ENCODE results near the gene SCUBE1. TPM values are rescaled to one million over a fixed set of nuclear protein-coding genes. Genes with fewer than 3 reads are reported as not detected.

The SCUBE1 gene
- total and polyA plus RNA-seq, 2 experiments from 2014 or later: not detected

DNA sequence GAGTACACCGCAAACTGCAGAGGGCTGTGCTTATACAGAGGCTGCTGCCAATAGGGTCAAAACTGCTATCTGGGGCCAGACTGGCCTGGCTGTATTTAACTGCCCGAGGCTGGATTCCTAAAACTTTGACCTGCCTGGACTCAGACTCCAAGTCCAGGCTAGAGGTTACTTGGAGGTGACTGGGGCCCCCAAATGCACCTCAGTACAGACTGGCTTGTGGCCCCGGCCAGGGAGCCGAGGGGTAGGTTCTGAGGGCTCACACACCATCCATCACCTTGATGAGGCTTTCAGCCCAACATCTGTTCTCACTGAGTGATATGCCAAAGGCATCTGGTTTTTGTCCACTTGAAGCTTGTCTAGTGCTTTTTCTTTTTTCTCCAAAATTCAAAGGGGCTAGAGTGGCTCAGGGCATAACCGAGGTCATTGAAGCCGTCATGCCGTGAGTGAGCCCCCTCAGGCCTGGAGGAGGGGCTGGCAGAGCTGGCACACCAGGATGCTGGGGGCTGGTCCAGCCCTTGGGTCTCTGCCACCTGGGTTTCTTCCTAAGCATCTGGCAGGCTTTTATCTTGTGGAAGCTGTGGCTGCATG, 103.9 kb downstream of the SCUBE1 start:
- H3F3A ChIP-seq (ENCODE audit: insufficient read depth): no peaks in the 10 kb centered on the region
- no peak overlapping the region for H3K4me2 ChIP-seq (ENCODE audit: unreplicated experiment)
- in situ Hi-C loops (cut with MboI): no loop called here
- no peaks in the 10 kb centered on the region for H4K20me1 ChIP-seq (ENCODE audit: insufficient read depth)
- H3K9me2 ChIP-seq (ENCODE audit: insufficient read depth): no peaks in the 10 kb centered on the region
- H3K4me1 ChIP-seq (ENCODE audit: insufficient read depth): no peaks in the 10 kb centered on the region
- H3K79me2 ChIP-seq (ENCODE audit: insufficient read depth): no peaks in the 10 kb centered on the region
- H3K9ac ChIP-seq: no peak overlapping the region
- 5 to 6% methylated on average over 7 of the region's 7 CpGs for WGBS, 2 experiments (ENCODE audit: low coverage in 1 of 2, low lambda C conversion rate in 2 of 2, missing lambda C conversion rate in 2 of 2)
- no peak for TF ChIP-seq EZH2phosphoT487 (IDR thresholded peaks at IDR 0.05; ENCODE audit: insufficient read depth, low read depth)
- TF ChIP-seq EZH2 (IDR thresholded peaks at IDR 0.05; ENCODE audit: insufficient read depth, poor library complexity, severe bottlenecking): no peak
- no peak overlapping the region for H3K4me3 ChIP-seq
- H3K27ac ChIP-seq: no peak overlapping the region
- no peak for DNase-seq
- no peaks in the 10 kb centered on the region for H3K36me3 ChIP-seq (ENCODE audit: low read depth)
- peaks cover 20% of the 10 kb centered on the region for H3K27me3 ChIP-seq (replicated peaks; ENCODE audit: insufficient read depth)
- no peaks in the 10 kb centered on the region for H3K9me3 ChIP-seq (ENCODE audit: low read depth)
- H2AFZ ChIP-seq: no peak overlapping the region

GRCh38 chr22:43238526-43239006, 104.6 kb downstream of the SCUBE1 start:
- H3K36me3 ChIP-seq (ENCODE audit: low read depth): no peaks in the 10 kb centered on the region
- no peak overlapping the region for H3K27ac ChIP-seq
- H2AFZ ChIP-seq: no peak overlapping the region
- no peaks in the 10 kb centered on the region for H4K20me1 ChIP-seq (ENCODE audit: insufficient read depth)
- in situ Hi-C loops (cut with MboI): no loop called here
- H3K9ac ChIP-seq: no peak overlapping the region
- no peak for TF ChIP-seq EZH2 (IDR thresholded peaks at IDR 0.05; ENCODE audit: insufficient read depth, poor library complexity, severe bottlenecking)
- TF ChIP-seq EZH2phosphoT487 (IDR thresholded peaks at IDR 0.05; ENCODE audit: insufficient read depth, low read depth): no peak
- H3K27me3 ChIP-seq (replicated peaks; ENCODE audit: insufficient read depth): peaks cover 20% of the 10 kb centered on the region
- H3K4me1 ChIP-seq (ENCODE audit: insufficient read depth): no peaks in the 10 kb centered on the region
- H3K9me2 ChIP-seq (ENCODE audit: insufficient read depth): no peaks in the 10 kb centered on the region
- no peaks in the 10 kb centered on the region for H3F3A ChIP-seq (ENCODE audit: insufficient read depth)
- no peak for DNase-seq
- H3K9me3 ChIP-seq (ENCODE audit: low read depth): no peaks in the 10 kb centered on the region
- 40 to 43% methylated on average over 19 of the region's 19 CpGs for WGBS, 2 experiments (ENCODE audit: low coverage in 1 of 2, low lambda C conversion rate in 2 of 2, missing lambda C conversion rate in 2 of 2)
- H3K79me2 ChIP-seq (ENCODE audit: insufficient read depth): no peaks in the 10 kb centered on the region
- H3K4me2 ChIP-seq (ENCODE audit: unreplicated experiment): no peak overlapping the region
- no peak overlapping the region for H3K4me3 ChIP-seq

GRCh38 chr22:43237280-43237679, 105.9 kb downstream of the SCUBE1 start:
- no peaks in the 10 kb centered on the region for H4K20me1 ChIP-seq (ENCODE audit: insufficient read depth)
- H3K4me2 ChIP-seq (ENCODE audit: unreplicated experiment): no peak overlapping the region
- H3K9me3 ChIP-seq (ENCODE audit: low read depth): no peaks in the 10 kb centered on the region
- no peaks in the 10 kb centered on the region for H3K36me3 ChIP-seq (ENCODE audit: low read depth)
- H3K9me2 ChIP-seq (ENCODE audit: insufficient read depth): no peaks in the 10 kb centered on the region
- TF ChIP-seq EZH2 (IDR thresholded peaks at IDR 0.05; ENCODE audit: insufficient read depth, poor library complexity, severe bottlenecking): no peak
- no peak for TF ChIP-seq EZH2phosphoT487 (IDR thresholded peaks at IDR 0.05; ENCODE audit: insufficient read depth, low read depth)
- no peaks in the 10 kb centered on the region for H3F3A ChIP-seq (ENCODE audit: insufficient read depth)
- H3K9ac ChIP-seq: no peak overlapping the region
- DNase-seq: no peak
- H3K27ac ChIP-seq: no peak overlapping the region
- no peak overlapping the region for H3K4me3 ChIP-seq
- no peaks in the 10 kb centered on the region for H3K79me2 ChIP-seq (ENCODE audit: insufficient read depth)
- no peaks in the 10 kb centered on the region for H3K4me1 ChIP-seq (ENCODE audit: insufficient read depth)
- WGBS, 2 experiments (ENCODE audit: low coverage in 1 of 2, low lambda C conversion rate in 2 of 2, missing lambda C conversion rate in 2 of 2): 62 to 68% methylated on average over 9 of the region's 9 CpGs
- in situ Hi-C loops (cut with MboI): no loop called here
- peaks cover 20% of the 10 kb centered on the region for H3K27me3 ChIP-seq (replicated peaks; ENCODE audit: insufficient read depth)
- no peak overlapping the region for H2AFZ ChIP-seq

DNA sequence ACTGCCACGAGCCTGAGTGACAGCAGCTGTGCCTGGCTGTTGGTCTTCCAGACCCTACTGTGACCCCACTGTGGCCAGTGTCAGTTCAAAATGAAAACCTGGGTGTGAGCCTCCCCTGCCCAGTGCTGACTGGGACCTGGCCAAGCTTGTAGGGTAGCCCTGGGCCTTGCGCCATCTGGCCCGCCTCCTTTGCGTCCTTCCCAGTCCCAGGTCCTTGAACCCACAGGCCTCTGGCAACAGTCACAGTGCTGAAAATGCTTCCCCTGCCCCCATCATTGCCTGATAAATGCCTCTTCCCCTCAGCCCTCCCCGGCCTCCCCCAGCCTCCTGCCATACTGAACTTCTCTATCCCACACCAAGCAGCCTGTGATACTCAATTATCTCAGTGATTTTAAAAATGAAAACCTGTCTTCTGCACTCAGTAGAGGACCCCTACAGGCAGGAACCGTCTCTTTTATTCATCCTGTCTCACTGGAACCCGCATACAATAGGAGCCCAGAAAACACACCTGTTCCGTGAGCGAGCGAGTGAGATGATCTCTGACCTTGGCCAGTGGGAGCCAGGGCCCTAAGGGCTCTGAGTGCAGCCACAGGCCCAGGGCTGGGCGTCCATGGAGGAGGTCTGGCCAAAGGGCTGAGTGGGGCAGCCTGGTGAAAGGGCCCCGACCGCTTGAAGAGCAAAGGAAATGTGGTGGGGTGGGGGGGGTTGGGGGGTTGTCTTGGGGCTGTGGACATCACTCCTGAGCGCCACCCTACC, 106.6 kb downstream of the SCUBE1 start:
- TF ChIP-seq EZH2 (IDR thresholded peaks at IDR 0.05; ENCODE audit: insufficient read depth, poor library complexity, severe bottlenecking): no peak
- H3K4me1 ChIP-seq (ENCODE audit: insufficient read depth): no peaks in the 10 kb centered on the region
- no peak overlapping the region for H3K4me3 ChIP-seq
- no peaks in the 10 kb centered on the region for H3K9me3 ChIP-seq (ENCODE audit: low read depth)
- no peak overlapping the region for H2AFZ ChIP-seq
- H3K36me3 ChIP-seq (ENCODE audit: low read depth): no peaks in the 10 kb centered on the region
- 62 to 73% methylated on average over 13 to 14 of the region's 14 CpGs for WGBS, 2 experiments (ENCODE audit: low coverage in 1 of 2, low lambda C conversion rate in 2 of 2, missing lambda C conversion rate in 2 of 2)
- no peaks in the 10 kb centered on the region for H3K79me2 ChIP-seq (ENCODE audit: insufficient read depth)
- H3K9ac ChIP-seq: no peak overlapping the region
- peaks cover 20% of the 10 kb centered on the region for H3K27me3 ChIP-seq (replicated peaks; ENCODE audit: insufficient read depth)
- no peak for DNase-seq
- no peaks in the 10 kb centered on the region for H3F3A ChIP-seq (ENCODE audit: insufficient read depth)
- in situ Hi-C loops (cut with MboI): no loop called here
- no peak overlapping the region for H3K27ac ChIP-seq
- no peak overlapping the region for H3K4me2 ChIP-seq (ENCODE audit: unreplicated experiment)
- no peaks in the 10 kb centered on the region for H4K20me1 ChIP-seq (ENCODE audit: insufficient read depth)
- H3K9me2 ChIP-seq (ENCODE audit: insufficient read depth): no peaks in the 10 kb centered on the region

Data from GM23248 (cell line).